Stomach (tissue), 9 donors: Measurements from ENCODE around the gene CCND1. TPM values are rescaled to one million over a fixed set of nuclear protein-coding genes. Genes with fewer than 3 reads are reported as not detected.

ENCODE experiments used
- DNase-seq, 2 donors: peaks; one replicate each; pipeline versions ENCODE4 v3.0.0 to v3.0.0-alpha.2; 2013 to 2019
- H3K27ac ChIP-seq, 5 donors: fragments of 200-600 bp in 4 of 5; sonication (generic) in 4 of 5; one replicate each; pipeline ENCODE4 v1.5.1; 2013 to 2019; ENCODE audit warnings: mild to moderate bottlenecking in 1 of 5, moderate library complexity in 1 of 5
- H3K27me3 ChIP-seq, 3 donors: fragments of 200-600 bp; sonication (generic); one replicate each; pipeline ENCODE4 v1.5.1; 2017 to 2019; ENCODE audit warnings: mixed run types in 1 of 3
- H3K36me3 ChIP-seq, 4 donors: fragments of 200-600 bp; sonication (generic); 1 replicate in 3 of 4; 2 replicates in 1 of 4; pipeline ENCODE4 v1.5.1; 2016 to 2019
- H3K4me1 ChIP-seq, 4 donors: fragments of 200-600 bp; sonication (generic); one replicate each; pipeline ENCODE4 v1.5.1; 2016 to 2019
- H3K4me3 ChIP-seq, 4 donors: fragments of 200-600 bp; sonication (generic) in 3 of 4; one replicate each; pipeline ENCODE4 v1.5.1; 2016 to 2019; ENCODE audit warnings: mild to moderate bottlenecking in 1 of 4
- H3K9me3 ChIP-seq, 4 donors: fragments of 200-600 bp; sonication (generic); one replicate each; pipeline ENCODE4 v1.5.1; 2016 to 2019
- EP300 ChIP-seq: sonication (generic); formaldehyde crosslinking; IDR thresholded peaks from one replicate; pipeline ENCODE4 v1.6.1; 2017; ENCODE audit warnings: antibody characterized with exemption
- POLR2A ChIP-seq, 4 donors: fragments of 450-650 bp; IDR thresholded peaks; one replicate each; pipeline ENCODE4 v1.6.1; 2016; ENCODE audit warnings: antibody characterized with exemption in 4 of 4, control low read depth in 2 of 4, mild to moderate bottlenecking in 1 of 4, moderate library complexity in 1 of 4
- POLR2AphosphoS5 ChIP-seq, 3 donors: sonication (generic); formaldehyde crosslinking; IDR thresholded peaks; one replicate each; pipeline ENCODE4 v1.6.1; 2016; ENCODE audit warnings: antibody characterized with exemption in 3 of 3
- WGBS, 5 donors: extraction: QIAGEN DNeasy Blood & Tissue Kit in 3 of 5; methylation state at CpG; one replicate each; pipeline versions ENCODE4 v1.1.5 to v1.1.7; 2013 to 2018; 5-methylcytosine and 5-hydroxymethylcytosine counted together
- intact Hi-C: fragments of 100-400 bp; cut with DNase I; formaldehyde crosslinking; loops from one replicate; pipeline ENCODE4 v1.15.1; 2023; ENCODE audit warnings: low total_unique reads
- polyA plus RNA-seq, 3 donors: library from polyadenylated mRNA; stranded (reverse); fragments of 200-250 nt; gene quantifications; one replicate each; pipeline ENCODE4 v1.2.3, GENCODE V29; 2013
- total RNA-seq, 5 donors: library from RNA; depleted of rRNA; stranded (reverse); fragments of >200 nt; gene quantifications; one replicate each; pipeline versions ENCODE4 v1.1.0 to v1.2.3, GENCODE V29; 2014 to 2016
- TF ChIP-seq, protein P1 (sequence below), 7 experiments: fragments of 450-650 bp in 4 of 7; fragments of 200-600 bp in 3 of 7; sonication (generic) in 3 of 7; IDR thresholded peaks; one replicate each; pipeline ENCODE4 v1.5.1; 2016 to 2019; ENCODE audit warnings: antibody characterized with exemption in 7 of 7, control low read depth in 2 of 7, mild to moderate bottlenecking in 1 of 7
- donor health status: healthy with polysubstance abuse.
- donor health status: Bipolar disorder and iron deficiency.
- donor health status: healthy.

The CCND1 gene
- total and polyA plus RNA-seq, 8 donors: 17.6 to 293 (median 55.1) TPM

DNA sequence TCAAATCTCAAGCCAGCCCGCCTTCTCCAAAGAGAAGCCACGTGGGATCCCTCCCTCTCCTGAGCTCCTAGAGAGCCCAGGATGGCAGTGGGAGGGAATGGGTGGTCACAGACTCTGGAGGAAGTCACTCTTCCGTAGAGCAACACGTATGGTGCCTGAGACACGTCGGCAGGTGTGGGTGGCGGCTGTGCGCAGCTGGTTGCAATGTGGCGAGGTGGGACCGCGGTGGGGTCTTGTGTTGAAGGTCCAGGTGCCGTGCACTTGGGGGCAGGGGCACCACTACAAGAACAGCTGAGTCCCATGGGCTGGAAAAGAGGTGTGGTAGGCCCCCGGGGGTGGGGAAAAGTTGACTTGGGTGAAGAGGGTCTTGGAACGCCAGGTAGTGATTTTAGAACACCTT is 13.4 kb upstream of the CCND1 start:
- DNase-seq: no peak
- H3K27ac ChIP-seq: no peak overlapping the region
- WGBS, 5 donors: 82 to 85% (median 83%) methylated on average over 13 to 14 of the region's 14 CpGs
- H3K4me1 ChIP-seq: peaks cover 0 to 4% (median 0%) of the 10 kb centered on the region in 4 donors
- peaks cover 0 to 18% (median 14%) of the 10 kb centered on the region in 4 donors for H3K9me3 ChIP-seq
- no peak overlapping the region for H3K4me3 ChIP-seq
- no peaks in the 10 kb centered on the region for H3K36me3 ChIP-seq
- TF ChIP-seq POLR2A (IDR thresholded peaks at IDR 0.05): no peak
- TF ChIP-seq POLR2AphosphoS5 (IDR thresholded peaks at IDR 0.05): no peak
- TF ChIP-seq EP300: no peak
- TF ChIP-seq, protein P1, sequence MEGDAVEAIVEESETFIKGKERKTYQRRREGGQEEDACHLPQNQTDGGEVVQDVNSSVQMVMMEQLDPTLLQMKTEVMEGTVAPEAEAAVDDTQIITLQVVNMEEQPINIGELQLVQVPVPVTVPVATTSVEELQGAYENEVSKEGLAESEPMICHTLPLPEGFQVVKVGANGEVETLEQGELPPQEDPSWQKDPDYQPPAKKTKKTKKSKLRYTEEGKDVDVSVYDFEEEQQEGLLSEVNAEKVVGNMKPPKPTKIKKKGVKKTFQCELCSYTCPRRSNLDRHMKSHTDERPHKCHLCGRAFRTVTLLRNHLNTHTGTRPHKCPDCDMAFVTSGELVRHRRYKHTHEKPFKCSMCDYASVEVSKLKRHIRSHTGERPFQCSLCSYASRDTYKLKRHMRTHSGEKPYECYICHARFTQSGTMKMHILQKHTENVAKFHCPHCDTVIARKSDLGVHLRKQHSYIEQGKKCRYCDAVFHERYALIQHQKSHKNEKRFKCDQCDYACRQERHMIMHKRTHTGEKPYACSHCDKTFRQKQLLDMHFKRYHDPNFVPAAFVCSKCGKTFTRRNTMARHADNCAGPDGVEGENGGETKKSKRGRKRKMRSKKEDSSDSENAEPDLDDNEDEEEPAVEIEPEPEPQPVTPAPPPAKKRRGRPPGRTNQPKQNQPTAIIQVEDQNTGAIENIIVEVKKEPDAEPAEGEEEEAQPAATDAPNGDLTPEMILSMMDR (IDR thresholded peaks at IDR 0.05): no peak
- intact Hi-C loops: no loop called here
- H3K27me3 ChIP-seq: peaks cover 0 to 56% (median 3%) of the 10 kb centered on the region in 3 donors

DNA sequence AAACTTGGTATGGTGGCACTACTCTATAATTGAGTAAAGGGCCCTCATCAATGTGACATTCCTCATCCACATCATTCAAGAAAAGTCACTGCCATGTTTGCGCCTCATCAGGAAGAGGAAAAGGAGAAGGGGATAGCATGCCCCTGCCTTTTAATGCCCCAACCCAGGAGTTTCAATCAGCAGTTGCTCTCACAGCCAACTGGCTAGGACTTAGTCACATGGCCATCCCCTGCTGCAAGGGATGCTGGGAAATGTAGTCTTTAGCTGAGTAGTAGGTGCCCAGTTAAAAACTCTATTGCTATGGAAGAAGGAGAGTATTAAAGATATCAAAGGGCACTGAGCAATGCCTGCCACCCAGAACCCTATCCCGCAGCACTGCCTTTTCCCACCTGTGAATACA is 10.9 kb upstream of the CCND1 start:
- intact Hi-C loops: no loop called here
- no peak overlapping the region for H3K27ac ChIP-seq
- peaks cover 0 to 1% (median 0%) of the 10 kb centered on the region in 4 donors for H3K4me1 ChIP-seq
- 92 to 100% (median 97%) methylated on average over 2 of the region's 2 CpGs for WGBS, 5 donors
- DNase-seq: no peak
- TF ChIP-seq EP300 (no peak), POLR2AphosphoS5 (IDR thresholded peaks at IDR 0.05) (no peak), POLR2A (IDR thresholded peaks at IDR 0.05) (no peak)
- TF ChIP-seq, protein P1 (IDR thresholded peaks at IDR 0.05): no peak
- H3K4me3 ChIP-seq: no peak overlapping the region
- H3K27me3 ChIP-seq: peaks cover 0 to 58% (median 3%) of the 10 kb centered on the region in 3 donors
- H3K36me3 ChIP-seq: no peaks in the 10 kb centered on the region
- H3K9me3 ChIP-seq: peaks cover 0 to 18% (median 14%) of the 10 kb centered on the region in 4 donors

DNA sequence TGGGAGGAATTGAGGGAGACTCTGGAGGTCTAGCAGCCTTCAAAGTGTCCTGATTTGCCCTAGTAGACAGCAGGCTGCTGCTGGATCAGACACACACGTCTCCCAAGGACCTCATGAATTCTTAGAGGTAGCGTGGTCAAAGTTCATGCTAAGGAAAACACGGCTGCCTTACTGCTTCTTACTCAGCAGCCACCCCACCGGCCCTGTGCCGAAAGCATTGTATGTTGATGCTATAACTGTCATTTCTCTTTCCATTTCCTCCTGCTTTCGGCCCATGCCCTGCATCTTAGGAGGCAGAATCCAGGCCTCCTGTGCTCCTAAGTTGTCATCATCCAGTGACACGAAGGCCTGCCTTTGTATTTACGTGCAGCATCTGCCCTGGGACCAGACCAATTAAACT is 10.5 kb upstream of the CCND1 start:
- no peak for TF ChIP-seq POLR2A (IDR thresholded peaks at IDR 0.05)
- TF ChIP-seq EP300: no peak
- TF ChIP-seq, protein P1 (IDR thresholded peaks at IDR 0.05): no peak
- no peak for TF ChIP-seq POLR2AphosphoS5 (IDR thresholded peaks at IDR 0.05)

DNA sequence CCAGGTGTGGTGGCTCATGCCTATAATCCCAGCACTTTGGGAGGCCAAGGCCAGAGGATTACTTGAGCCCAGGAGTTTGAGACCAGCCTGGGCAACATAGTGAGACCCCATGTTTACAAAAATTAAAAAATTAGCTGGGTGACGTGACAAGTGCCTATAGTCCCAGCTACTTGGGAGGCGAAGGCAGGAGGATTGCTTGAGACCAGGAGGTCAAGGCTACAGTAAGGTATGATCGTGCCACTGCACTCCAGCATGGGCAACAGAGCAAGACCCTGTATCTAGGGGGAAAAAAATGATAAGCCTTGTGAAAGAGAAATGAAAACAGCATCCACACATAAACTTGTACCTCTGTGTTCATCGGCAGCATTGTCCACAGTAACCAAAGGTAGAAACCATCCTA is 8.1 kb upstream of the CCND1 start:
- H3K4me3 ChIP-seq: no peak overlapping the region
- H3K27ac ChIP-seq: no peak overlapping the region
- peaks cover 0 to 18% (median 14%) of the 10 kb centered on the region in 4 donors for H3K9me3 ChIP-seq
- 89 to 94% (median 90%) methylated on average over 4 of the region's 4 CpGs for WGBS, 5 donors
- no peaks in the 10 kb centered on the region for H3K36me3 ChIP-seq
- DNase-seq: no peak
- TF ChIP-seq, protein P1 (IDR thresholded peaks at IDR 0.05): no peak
- TF ChIP-seq EP300: no peak
- TF ChIP-seq POLR2A (IDR thresholded peaks at IDR 0.05): no peak
- no peak for TF ChIP-seq POLR2AphosphoS5 (IDR thresholded peaks at IDR 0.05)
- intact Hi-C loops: no loop called here
- H3K4me1 ChIP-seq: peaks cover 19 to 22% (median 20%) of the 10 kb centered on the region in 4 donors
- peaks cover 8 to 60% (median 19%) of the 10 kb centered on the region in 3 donors for H3K27me3 ChIP-seq

More for the DNA sequence above, 10.5 kb upstream of the CCND1 start:
- intact Hi-C loops: no loop called here
- H3K27ac ChIP-seq: no peak overlapping the region
- no peaks in the 10 kb centered on the region for H3K4me1 ChIP-seq
- 79 to 84% (median 82%) methylated on average over 8 of the region's 8 CpGs for WGBS, 5 donors
- H3K27me3 ChIP-seq: peaks cover 0 to 58% (median 3%) of the 10 kb centered on the region in 3 donors
- H3K4me3 ChIP-seq: no peak overlapping the region
- DNase-seq: no peak
- H3K36me3 ChIP-seq: no peaks in the 10 kb centered on the region
- H3K9me3 ChIP-seq: peaks cover 0 to 18% (median 14%) of the 10 kb centered on the region in 4 donors
